Neutrophil (primary cell): ENCODE measurements around the gene NPTN.
A peak's percentile ranks its signal among the peaks of the same experiment; 100 is the strongest.
"Not testable (repeated sequence)": the region's sequence is repeated elsewhere in the genome, so short reads cannot be mapped to it uniquely, and the experiment has no call there.

Source experiments
- H3K27ac ChIP-seq: fragments of 200-600 bp; sonication (generic); 2 replicates; pipeline ENCODE4 v1.5.1; 2016; ENCODE audit warnings: mild to moderate bottlenecking, moderate library complexity
- H3K27me3 ChIP-seq: fragments of 200-600 bp; sonication (generic); 2 replicates; pipeline ENCODE4 v1.6.0; 2016; ENCODE audit warnings: mild to moderate bottlenecking
- H3K36me3 ChIP-seq: fragments of 200-600 bp; sonication (generic); 2 replicates; pipeline ENCODE4 v1.5.1; 2017
- H3K4me1 ChIP-seq, 2 experiments: fragments of 200-600 bp in 1 of 2; sonication (generic) in 1 of 2; 1 replicate in 1 of 2; 2 replicates in 1 of 2; pipeline versions ENCODE4 v1.5.1 to v1.6.1; 2013 to 2016; ENCODE audit warnings: low read depth in 1 of 2, low read length in 1 of 2, mild to moderate bottlenecking in 1 of 2, moderate library complexity in 1 of 2; ENCODE audit not compliant: control insufficient read depth in 1 of 2, insufficient read depth in 1 of 2
- H3K4me3 ChIP-seq, 2 experiments: fragments of 200-600 bp in 1 of 2; sonication (generic) in 1 of 2; 1 replicate in 1 of 2; 2 replicates in 1 of 2; pipeline ENCODE4 v1.5.1; 2013 to 2016; ENCODE audit warnings: low read depth in 1 of 2, low read length in 1 of 2, mild to moderate bottlenecking in 1 of 2, moderate library complexity in 1 of 2
- H3K9me3 ChIP-seq: fragments of 200-600 bp; sonication (generic); 2 replicates; pipeline ENCODE4 v1.5.1; 2016
- CTCF ChIP-seq: fragments of 200-600 bp; sonication (generic); IDR thresholded peaks from 2 replicates; pipeline ENCODE4 v1.5.1; 2016; ENCODE audit warnings: antibody characterized with exemption

NPTN gene

GRCh38 chr15:73583544-73583943 is 49.6 kb downstream of the NPTN start:
- Histone ChIP-seq H3K9me3 (no peaks in the 10 kb centered on the region), H3K36me3 (peaks cover 75% of the 10 kb centered on the region), H3K27ac (peak overlapping the region; percentile 54), H3K4me1 (no peaks in the 10 kb centered on the region), H3K27me3 (no peaks in the 10 kb centered on the region), H3K4me3 (no peak overlapping the region)
- TF ChIP-seq CTCF: no peak

DNA sequence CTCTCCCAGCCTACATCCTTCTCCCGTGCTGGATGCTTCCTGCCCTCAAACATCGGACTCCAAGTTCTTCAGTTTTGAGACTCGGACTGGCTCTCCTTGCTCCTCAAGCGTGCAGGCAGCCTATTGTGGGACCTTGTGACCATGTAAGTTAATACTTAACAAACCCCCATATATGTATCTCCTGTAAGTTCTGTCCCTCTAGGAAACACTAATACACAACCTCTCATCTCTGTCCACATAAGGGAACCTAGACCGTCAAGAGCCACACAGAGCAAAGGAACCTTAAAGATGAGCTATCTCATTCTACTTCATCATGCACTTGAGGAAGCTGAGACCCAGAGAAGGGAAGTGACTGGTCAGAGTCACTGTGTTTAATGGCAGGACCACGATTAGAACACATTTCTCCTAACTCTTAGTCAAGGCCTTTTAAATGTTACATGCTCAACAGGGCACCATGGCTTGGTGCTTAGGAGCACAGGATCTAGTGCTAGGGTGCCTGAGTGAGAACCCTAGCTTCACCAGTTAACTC is 50.3 kb downstream of the NPTN start:
- H3K36me3 ChIP-seq: peaks cover 77% of the 10 kb centered on the region

GRCh38 chr15:73578026-73578425 is 55.2 kb downstream of the NPTN start:
- H3K4me3 ChIP-seq: no peak overlapping the region
- H3K4me1 ChIP-seq: no peaks in the 10 kb centered on the region
- no peak overlapping the region for H3K27ac ChIP-seq
- peaks cover 81% of the 10 kb centered on the region for H3K36me3 ChIP-seq
- TF ChIP-seq CTCF: no peak
- H3K9me3 ChIP-seq: no peaks in the 10 kb centered on the region
- H3K27me3 ChIP-seq: no peaks in the 10 kb centered on the region

More for the DNA sequence above, 50.3 kb downstream of the NPTN start:
- TF ChIP-seq CTCF: no peak
- Histone ChIP-seq H3K9me3 (no peaks in the 10 kb centered on the region), H3K27me3 (no peaks in the 10 kb centered on the region), H3K27ac (peak overlapping the region; percentile 54), H3K4me1 (no peaks in the 10 kb centered on the region), H3K4me3 (no peak overlapping the region)

DNA sequence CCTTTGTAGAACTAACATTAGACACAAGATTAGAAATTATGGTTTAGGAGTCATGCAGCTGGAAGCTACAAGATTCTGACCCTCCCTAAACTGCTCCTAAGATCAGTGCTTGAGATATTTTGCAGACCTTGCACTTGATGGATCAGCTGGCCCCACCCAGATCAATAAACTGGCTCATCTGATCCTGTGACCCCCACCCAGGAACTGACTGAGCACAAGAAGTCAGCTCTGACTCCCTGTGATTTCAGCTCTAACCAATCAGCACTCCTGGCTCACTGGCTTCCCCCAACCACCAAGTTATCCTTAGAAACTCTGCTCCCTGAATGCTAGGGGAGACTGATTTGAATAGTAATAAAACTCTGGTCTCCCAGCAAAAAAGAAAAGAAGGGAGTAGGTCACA is 55.6 kb downstream of the NPTN start:
- H3K36me3 ChIP-seq: peaks cover 82% of the 10 kb centered on the region
- not testable (repeated sequence) for H3K27me3 ChIP-seq, H3K4me3 ChIP-seq, H3K9me3 ChIP-seq, H3K4me1 ChIP-seq, H3K27ac ChIP-seq

DNA sequence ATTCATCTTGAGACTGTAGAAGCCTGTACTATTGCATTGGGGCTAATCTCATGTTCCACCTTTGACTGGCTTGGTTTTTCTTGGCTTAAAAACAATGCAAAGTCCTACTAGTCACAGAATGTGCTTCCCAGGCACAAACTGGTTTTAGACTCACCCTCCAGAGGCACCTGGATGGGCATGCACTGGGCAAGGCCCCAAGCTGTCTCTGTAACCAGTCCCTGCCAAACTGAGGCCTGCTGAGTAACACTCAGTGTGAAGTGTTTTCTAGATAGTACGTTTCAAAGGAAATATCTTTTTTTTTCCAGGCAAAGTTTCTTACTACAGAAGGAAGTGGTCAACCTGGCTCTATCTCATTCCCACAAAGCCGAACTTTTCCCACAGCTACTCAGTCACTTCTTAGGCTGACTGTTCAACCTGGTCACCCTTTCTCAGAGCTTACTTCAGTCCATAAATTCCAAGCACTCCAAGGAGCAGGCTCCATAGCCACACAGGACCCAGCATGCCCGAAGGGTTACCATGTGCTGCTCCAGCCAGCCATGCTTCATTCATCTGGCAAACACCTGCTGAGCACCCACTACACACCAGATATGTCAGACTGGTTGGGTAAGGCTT is 57.4 kb downstream of the NPTN start:
- Histone ChIP-seq H3K4me1 (no peaks in the 10 kb centered on the region), H3K36me3 (peaks cover 83% of the 10 kb centered on the region), H3K27me3 (no peaks in the 10 kb centered on the region), H3K9me3 (no peaks in the 10 kb centered on the region), H3K4me3 (no peak overlapping the region), H3K27ac (no peak overlapping the region)
- no peak for TF ChIP-seq CTCF

GRCh38 chr15:73573572-73573971 is 59.6 kb downstream of the NPTN start:
- TF ChIP-seq CTCF: no peak

More at GRCh38 chr15:73573572-73573971, 59.6 kb downstream of the NPTN start:
- H3K36me3 ChIP-seq: peaks cover 92% of the 10 kb centered on the region
- no peaks in the 10 kb centered on the region for H3K9me3 ChIP-seq
- no peaks in the 10 kb centered on the region for H3K4me1 ChIP-seq
- H3K27ac ChIP-seq: no peak overlapping the region
- H3K4me3 ChIP-seq: no peak overlapping the region
- no peaks in the 10 kb centered on the region for H3K27me3 ChIP-seq
